ENCODE results near the gene BST1. TPM values are rescaled to one million over a fixed set of nuclear protein-coding genes. Genes with fewer than 3 reads are reported as not detected.

BST1 gene
- total and polyA plus RNA-seq, 2 of the 8 experiments (the other 6 are each of a cell fraction or from before 2014, with no cell fraction given): 0.52 to 0.54 TPM

DNA sequence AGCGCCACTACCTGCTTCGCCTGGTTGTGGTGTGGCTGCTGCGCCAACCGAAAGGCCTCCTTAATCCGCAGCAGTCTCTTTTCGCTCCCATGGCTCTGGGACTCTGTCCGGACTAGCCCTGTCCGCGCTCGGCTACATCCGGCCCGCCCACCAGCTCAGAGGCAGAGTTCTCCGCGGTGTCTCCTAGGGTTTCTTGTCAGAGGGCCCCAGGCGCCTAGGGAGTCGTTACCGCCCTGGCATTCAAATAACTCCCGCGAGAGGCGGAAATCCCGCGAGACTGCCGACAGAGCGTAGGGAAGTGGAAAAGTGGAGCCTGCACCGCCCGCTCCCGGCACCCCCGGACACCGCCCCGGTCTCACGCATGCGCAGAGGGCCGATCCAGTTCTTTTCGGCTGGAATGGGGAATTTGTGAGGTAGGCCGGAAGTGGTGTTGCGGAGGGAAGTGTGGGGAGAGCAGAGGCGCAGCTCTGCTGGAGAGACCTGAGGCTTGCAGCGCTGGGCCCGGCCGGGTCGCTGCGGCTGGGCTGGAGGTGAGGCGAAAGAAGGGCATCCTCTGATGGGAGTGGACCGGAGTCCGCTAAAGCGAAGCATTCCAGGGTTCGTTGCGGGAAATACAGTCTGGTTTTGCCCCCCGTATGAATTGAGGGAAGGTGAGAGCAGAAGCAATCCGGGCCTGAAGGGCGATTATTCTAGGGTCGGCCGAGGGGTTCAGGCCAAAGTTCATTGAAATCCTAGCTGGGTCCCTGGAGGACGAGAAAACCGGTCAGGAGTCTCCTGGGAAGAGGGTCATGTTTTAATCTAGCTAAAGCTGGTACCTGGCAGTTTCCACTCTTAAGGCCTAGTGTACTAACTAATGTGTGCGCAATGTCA is 21.3 kb upstream of the BST1 start, which contains the start of gene FAM200B (continued):
- TF ChIP-seq YY1 (IDR thresholded peaks at IDR 0.05; ENCODE audit: low read depth, low read length): no peak
